ACC112 (cell line): Measurements from ENCODE around the gene BRMS1L.
A peak's percentile ranks its signal among the peaks of the same experiment; 100 is the strongest.
"Not testable (repeated sequence)": the region's sequence is repeated elsewhere in the genome, so short reads cannot be mapped to it uniquely, and the experiment has no call there.

Experiments
- H2AFZ ChIP-seq: fragments of 200-600 bp; sonication (generic); one replicate; pipeline ENCODE4 v1.6.0; 2017; ENCODE audit warnings: antibody characterized with exemption, low read length; ENCODE audit not compliant: unreplicated experiment
- H3K27ac ChIP-seq: fragments of 200-600 bp; sonication (generic); 2 replicates; pipeline ENCODE4 v1.5.1; 2014; ENCODE audit warnings: low read depth, mild to moderate bottlenecking, antibody characterized with exemption, low read length, moderate library complexity
- H3K27me3 ChIP-seq: fragments of 200-600 bp; sonication (generic); 2 replicates; pipeline ENCODE4 v1.6.1; 2014; ENCODE audit warnings: mild to moderate bottlenecking, antibody characterized with exemption, low read length, moderate library complexity, mixed read lengths; ENCODE audit not compliant: insufficient read depth
- H3K36me3 ChIP-seq: fragments of 200-600 bp; sonication (generic); 2 replicates; pipeline ENCODE4 v1.6.1; 2016; ENCODE audit warnings: mild to moderate bottlenecking, antibody characterized with exemption, low read length, moderate library complexity, mixed read lengths; ENCODE audit not compliant: insufficient read depth
- H3K4me1 ChIP-seq: fragments of 200-600 bp; sonication (generic); one replicate; pipeline ENCODE4 v1.6.1; 2016; ENCODE audit warnings: low read length, mixed read lengths; ENCODE audit not compliant: insufficient read depth, unreplicated experiment, control insufficient read depth
- H3K4me3 ChIP-seq: fragments of 200-600 bp; sonication (generic); 2 replicates; pipeline ENCODE4 v1.5.1; 2014; ENCODE audit warnings: mild to moderate bottlenecking, low read depth, low read length
- H3K79me2 ChIP-seq: fragments of 200-600 bp; sonication (generic); one replicate; pipeline ENCODE4 v1.6.0; 2016; ENCODE audit warnings: low read length; ENCODE audit not compliant: control insufficient read depth, unreplicated experiment, insufficient read depth

The BRMS1L gene, protein sequence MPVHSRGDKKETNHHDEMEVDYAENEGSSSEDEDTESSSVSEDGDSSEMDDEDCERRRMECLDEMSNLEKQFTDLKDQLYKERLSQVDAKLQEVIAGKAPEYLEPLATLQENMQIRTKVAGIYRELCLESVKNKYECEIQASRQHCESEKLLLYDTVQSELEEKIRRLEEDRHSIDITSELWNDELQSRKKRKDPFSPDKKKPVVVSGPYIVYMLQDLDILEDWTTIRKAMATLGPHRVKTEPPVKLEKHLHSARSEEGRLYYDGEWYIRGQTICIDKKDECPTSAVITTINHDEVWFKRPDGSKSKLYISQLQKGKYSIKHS

DNA sequence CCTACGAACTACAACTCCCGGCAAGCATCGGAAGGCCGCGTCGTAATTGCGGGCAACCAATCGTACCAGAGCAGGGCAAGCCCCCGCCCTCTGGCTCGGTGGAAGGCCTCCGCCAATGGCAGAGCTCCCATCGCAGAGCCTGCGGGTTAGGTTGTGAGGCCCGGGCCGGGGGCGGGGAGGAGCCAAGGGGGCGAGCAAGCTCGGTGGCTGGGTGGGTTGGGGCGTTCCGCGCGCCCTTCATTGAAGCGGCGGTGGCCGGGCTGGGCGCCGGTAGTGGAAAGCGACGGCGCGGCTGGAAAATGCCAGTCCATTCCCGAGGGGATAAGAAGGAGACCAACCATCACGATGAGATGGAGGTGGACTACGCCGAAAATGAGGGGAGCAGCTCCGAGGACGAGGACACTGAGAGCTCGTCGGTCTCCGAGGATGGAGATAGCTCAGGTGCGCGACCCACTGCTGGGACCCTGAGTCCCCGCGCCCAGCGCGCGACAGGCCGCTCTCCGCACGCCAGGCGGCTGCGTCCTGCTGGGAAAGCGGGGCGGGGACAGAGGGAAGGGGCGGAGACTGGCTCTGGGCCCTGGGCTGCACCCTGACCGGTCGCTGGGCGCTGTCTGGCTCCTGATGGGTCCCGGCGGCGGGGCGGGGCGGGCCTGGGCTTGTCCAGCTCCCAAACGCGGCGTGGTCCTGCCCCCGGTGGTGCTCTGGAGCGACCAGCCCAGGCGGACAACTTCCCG lies at the start of gene BRMS1L:
BRMS1L (plus strand) TSS at position 121 of the 734 bp plus-strand sequence; CDS start at position 300, 179 bp downstream.
- H2AFZ ChIP-seq, result peak within 1 kb of the TSS; percentile 82
- peaks cover 13% of the 10 kb centered on the region for H3K4me1 ChIP-seq
- H3K27me3 ChIP-seq, result no peaks in the 10 kb centered on the region
- H3K36me3 ChIP-seq, result no peaks in the 10 kb centered on the region
- peak within 1 kb of the TSS; percentile 91 for H3K27ac ChIP-seq
- peaks cover 8% of the 10 kb centered on the region for H3K79me2 ChIP-seq
- peak within 1 kb of the TSS; percentile 93 for H3K4me3 ChIP-seq

DNA sequence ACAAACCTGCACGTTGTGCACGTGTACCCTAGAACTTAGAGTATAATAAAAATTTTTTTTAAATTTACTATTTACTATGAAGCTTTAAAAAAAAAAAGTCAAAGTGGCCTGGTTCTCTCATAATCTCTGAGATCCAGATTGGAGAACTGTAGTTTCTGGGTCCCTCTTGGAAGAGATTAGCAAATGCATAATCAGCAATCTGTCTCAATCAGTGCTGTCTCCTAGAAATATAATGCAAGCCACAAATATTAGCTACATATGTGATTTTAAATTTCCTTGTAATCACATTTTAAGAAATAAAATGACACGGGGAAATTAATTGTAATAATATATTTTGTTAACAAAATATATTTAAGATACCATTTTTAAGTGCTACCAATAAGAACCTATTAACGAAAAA lies 49.3 kb upstream of the BRMS1L start:
- Histone ChIP-seq H3K79me2 (peaks cover 21% of the 10 kb centered on the region), H3K27ac (no peak overlapping the region), H2AFZ (no peak overlapping the region), H3K36me3 (no peaks in the 10 kb centered on the region), H3K4me1 (no peaks in the 10 kb centered on the region), H3K4me3 (no peak overlapping the region), H3K27me3 (no peaks in the 10 kb centered on the region)

DNA sequence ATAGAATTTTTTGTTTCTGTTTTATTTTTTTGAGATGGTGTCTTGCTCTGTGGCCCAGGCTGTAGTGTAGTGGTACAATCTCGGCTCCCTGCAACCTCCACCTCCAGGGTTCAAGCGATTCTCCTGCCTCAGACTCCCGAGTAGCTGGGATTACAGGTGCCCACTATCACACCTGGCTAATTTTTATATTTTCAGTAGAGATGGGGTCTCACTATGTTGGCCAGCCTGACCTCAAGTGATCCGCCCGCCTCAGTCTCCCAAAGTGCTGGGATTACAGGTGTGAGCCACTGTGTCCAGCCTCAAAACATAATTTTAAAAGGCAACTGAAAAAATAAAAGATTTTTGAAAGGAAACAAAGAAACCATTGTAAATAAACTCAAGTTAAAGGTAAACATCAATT lies 48.6 kb upstream of the BRMS1L start:
- peaks cover 21% of the 10 kb centered on the region for H3K79me2 ChIP-seq
- not testable (repeated sequence) for H3K27me3 ChIP-seq, H2AFZ ChIP-seq, H3K27ac ChIP-seq, H3K36me3 ChIP-seq, H3K4me1 ChIP-seq, H3K4me3 ChIP-seq

DNA sequence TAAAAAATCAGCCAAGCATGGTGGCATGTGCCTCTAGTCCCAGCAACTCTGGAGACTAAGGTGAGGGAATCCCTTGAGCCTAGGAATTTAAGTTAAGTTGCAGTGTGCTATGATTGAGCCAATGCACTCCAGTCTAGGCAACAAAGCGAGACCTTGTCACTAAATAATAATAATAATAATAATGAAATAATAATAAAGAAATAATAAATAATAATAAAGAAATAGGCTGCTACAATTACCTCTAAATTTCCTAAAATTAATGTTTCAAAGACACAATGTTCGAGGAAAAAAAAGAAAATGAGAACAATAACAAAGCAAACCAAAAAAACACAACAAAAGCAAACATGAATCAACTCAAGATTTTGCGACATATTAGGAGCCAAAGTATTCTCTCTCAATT lies 46.8 kb upstream of the BRMS1L start:
- no peaks in the 10 kb centered on the region for H3K4me1 ChIP-seq
- no peaks in the 10 kb centered on the region for H3K36me3 ChIP-seq
- no peak overlapping the region for H3K27ac ChIP-seq
- H3K27me3 ChIP-seq, result no peaks in the 10 kb centered on the region
- no peak overlapping the region for H3K4me3 ChIP-seq
- peaks cover 27% of the 10 kb centered on the region for H3K79me2 ChIP-seq
- H2AFZ ChIP-seq, result no peak overlapping the region

DNA sequence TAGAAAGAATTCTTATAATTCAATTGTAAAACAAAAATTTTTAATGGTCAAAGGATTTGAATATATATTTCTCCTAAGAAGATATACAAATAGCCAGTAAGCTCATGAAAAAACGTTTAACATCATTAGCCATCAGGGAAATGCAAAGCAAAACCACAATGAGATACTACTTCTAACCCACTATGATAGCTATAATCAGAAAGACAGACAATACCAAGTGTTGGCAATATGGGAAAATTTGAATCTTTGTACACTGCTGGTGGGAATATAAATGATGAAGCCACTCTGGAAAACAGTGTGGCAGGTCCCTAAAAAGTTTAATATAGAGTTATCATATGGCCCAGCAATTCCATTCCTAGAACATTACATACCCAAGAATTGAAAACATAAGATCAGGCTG lies 42.4 kb upstream of the BRMS1L start:
- no peak overlapping the region for H2AFZ ChIP-seq
- H3K36me3 ChIP-seq, result no peaks in the 10 kb centered on the region
- H3K79me2 ChIP-seq, result peaks cover 30% of the 10 kb centered on the region

DNA sequence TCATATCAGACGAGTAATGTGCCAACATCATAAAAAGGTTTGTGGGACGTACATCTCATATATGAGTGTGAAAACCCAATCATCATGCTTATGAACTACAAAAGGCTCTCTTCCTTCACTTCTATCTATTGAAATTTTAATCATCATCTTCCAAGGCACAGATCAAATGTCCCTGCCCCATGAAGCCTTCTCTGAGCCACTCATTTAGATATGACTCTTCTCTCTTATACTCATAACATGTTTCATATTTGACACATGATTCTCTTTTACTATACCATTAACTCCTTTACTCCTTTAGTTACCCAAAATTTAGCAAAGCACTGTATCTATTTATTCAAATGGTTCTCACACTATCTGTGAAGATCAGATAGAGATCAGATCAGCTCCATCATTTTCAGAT lies 39.3 kb upstream of the BRMS1L start:
- no peaks in the 10 kb centered on the region for H3K36me3 ChIP-seq
- H2AFZ ChIP-seq, result no peak overlapping the region
- H3K27ac ChIP-seq, result no peak overlapping the region
- peaks cover 16% of the 10 kb centered on the region for H3K79me2 ChIP-seq
- H3K27me3 ChIP-seq, result no peaks in the 10 kb centered on the region
- H3K4me1 ChIP-seq, result no peaks in the 10 kb centered on the region
- H3K4me3 ChIP-seq, result no peak overlapping the region

More for the DNA sequence above, 42.4 kb upstream of the BRMS1L start:
- H3K27me3 ChIP-seq, result no peaks in the 10 kb centered on the region
- H3K4me1 ChIP-seq, result no peaks in the 10 kb centered on the region
- H3K4me3 ChIP-seq, result no peak overlapping the region
- no peak overlapping the region for H3K27ac ChIP-seq

DNA sequence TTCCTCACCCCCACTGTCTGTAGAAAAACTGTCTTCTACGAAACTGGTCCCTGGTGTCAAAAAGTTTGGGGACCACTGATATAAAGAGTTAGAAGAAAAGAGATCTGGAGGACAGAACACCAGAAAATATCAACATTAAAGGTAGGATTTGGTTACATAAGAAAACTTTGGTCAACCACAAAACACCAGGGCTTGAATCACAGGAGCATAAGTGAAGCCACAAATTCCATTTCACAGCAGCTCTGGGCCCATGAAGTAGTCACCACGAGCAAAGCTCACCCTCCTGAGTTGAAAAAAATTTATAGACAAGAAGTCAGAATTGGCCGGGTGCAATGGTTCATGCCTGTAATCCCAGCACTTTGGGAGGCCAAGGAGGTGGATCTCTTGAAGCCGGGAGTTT lies 36.5 kb upstream of the BRMS1L start:
- Histone ChIP-seq H3K79me2 (peaks cover 10% of the 10 kb centered on the region), H3K36me3 (no peaks in the 10 kb centered on the region), H3K4me3 (no peak overlapping the region), H3K27ac (no peak overlapping the region), H2AFZ (no peak overlapping the region), H3K27me3 (no peaks in the 10 kb centered on the region), H3K4me1 (no peaks in the 10 kb centered on the region)

DNA sequence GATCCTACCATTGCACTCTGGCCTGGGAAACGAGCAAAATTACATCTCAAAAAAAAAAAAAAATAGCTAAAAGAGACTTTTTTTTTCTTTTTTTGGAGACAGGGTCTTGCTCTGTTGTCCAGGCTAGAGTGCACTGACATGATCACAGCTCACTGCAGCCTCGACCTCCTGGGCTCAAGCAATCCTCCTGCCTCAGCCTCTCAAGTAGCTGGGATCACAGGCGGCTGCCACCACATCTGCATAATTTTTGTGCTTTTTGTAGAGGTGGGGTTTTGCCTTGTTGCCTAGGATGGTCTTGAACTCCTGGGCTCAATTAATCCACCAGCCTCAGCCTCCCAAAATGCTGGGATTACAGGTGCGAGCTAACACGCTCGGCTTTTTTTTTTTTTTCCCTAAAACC lies 28.3 kb upstream of the BRMS1L start:
- Histone ChIP-seq H3K36me3 (no peaks in the 10 kb centered on the region), H3K79me2 (peaks cover 38% of the 10 kb centered on the region), H2AFZ (no peak overlapping the region), H3K27me3 (no peaks in the 10 kb centered on the region), H3K27ac (no peak overlapping the region), H3K4me1 (no peaks in the 10 kb centered on the region), H3K4me3 (no peak overlapping the region)

DNA sequence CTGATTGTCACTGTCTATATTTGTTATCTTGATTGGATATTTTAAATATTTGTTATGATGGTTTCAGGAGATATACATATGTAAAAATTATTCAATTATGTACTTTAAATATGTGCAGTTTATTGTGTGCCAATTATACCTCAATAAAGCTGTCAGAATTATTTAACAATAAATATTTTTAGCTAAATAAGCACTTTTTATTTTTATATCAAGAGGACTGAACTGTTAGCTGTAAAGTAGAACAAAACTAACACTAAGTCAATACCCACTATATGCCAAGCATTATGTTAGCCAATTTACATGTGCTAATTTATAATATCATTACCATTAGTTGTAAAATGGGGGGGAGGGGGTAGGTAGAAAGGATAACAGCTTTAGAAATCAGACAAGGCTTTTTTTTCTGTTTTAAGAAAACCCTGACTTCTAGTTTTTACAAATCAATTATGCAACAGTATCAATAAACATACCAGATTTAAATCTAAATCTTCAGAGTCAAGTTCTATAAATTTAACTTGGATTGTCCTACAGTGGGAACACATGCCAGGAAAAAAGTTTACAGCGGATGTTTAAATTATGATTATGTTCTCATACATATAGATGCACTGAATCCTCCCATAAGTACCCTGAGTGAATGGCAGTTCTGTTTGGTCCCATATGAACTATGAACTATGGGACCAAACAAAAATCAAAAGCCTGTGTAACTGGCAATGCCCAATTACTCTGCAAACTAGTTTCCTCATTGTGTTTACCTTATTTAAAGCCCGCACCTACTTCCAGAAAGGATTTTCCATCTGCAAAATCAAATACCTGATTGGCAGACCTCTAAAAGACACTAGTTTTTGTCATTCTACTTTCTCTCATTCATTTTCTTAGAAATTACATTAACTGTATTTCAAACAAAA lies 19.9 kb upstream of the BRMS1L start:
- Histone ChIP-seq H3K27me3 (no peaks in the 10 kb centered on the region), H3K36me3 (no peaks in the 10 kb centered on the region), H3K4me1 (peaks cover 19% of the 10 kb centered on the region), H2AFZ (no peak overlapping the region), H3K27ac (no peak overlapping the region), H3K79me2 (peaks cover 37% of the 10 kb centered on the region), H3K4me3 (0 out of 2 replicates have a peak overlapping the region, but pooled peaks have one; percentile 41)

DNA sequence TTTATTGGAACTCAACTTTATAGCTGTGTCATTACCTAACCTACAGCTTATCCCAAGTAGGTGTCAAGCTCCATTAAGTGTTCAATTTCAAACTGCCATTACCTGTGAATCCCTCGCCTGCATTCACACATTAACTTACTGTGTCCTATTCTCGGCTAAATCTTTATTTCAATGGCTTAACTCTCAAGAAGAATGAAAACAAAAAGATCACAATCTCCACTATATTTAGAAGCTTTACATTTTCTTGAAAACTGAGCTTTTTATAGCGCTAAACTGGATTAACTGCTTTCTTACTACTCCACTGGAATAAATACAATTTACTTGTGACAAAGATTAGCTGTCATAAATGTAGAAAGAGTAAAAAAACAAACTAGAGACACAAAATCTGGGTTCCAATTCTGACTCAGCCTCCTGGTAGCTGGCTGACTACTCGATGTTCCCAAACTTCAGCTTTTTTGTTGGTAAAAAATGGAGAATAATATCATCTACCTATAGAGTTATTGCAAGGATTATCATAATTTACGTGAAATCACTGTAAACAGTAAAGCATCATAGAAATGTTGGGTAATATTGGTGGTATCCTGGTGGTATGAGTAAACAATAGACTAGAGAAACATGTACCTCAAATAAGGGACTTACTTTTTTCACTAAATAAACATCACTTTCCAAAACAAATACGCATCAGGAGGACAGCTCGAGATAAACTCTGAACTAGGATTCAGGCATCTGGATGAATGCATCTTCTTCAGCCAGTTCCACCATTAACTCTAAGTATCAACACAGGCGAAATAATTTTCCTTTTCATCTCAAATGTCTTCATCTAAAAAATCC lies 18.8 kb upstream of the BRMS1L start:
- Histone ChIP-seq H3K4me3 (peak overlapping the region; percentile 93), H3K36me3 (no peaks in the 10 kb centered on the region), H3K27ac (no peak overlapping the region), H3K79me2 (peaks cover 32% of the 10 kb centered on the region), H2AFZ (no peak overlapping the region), H3K27me3 (no peaks in the 10 kb centered on the region), H3K4me1 (peaks cover 19% of the 10 kb centered on the region)
